LNCAP (cell line): ENCODE results near the gene HERC5.

Experiments used
- CTCF ChIP-seq: fragments of 450-650 bp; IDR thresholded peaks from 2 replicates; pipeline ENCODE4 v1.5.1; 2017; ENCODE audit warnings: mild to moderate bottlenecking

The HERC5 gene

GRCh38 chr4:88418411-88418810, 38.5 kb upstream of the HERC5 start:
- no peak for TF ChIP-seq CTCF

- no peak for TF ChIP-seq CTCF
Measured at GRCh38 chr4:88419874-88420273, 37.0 kb upstream of the HERC5 start.

- TF ChIP-seq CTCF: no peak
Measured at GRCh38 chr4:88420844-88421243, 36.1 kb upstream of the HERC5 start.

- TF ChIP-seq CTCF: no peak
Measured at GRCh38 chr4:88422403-88422802, 34.5 kb upstream of the HERC5 start.

- no peak for TF ChIP-seq CTCF
Measured at GRCh38 chr4:88429401-88429800, 27.5 kb upstream of the HERC5 start.

- TF ChIP-seq CTCF: no peak
Measured at GRCh38 chr4:88435987-88436693, 20.8 kb upstream of the HERC5 start.

GRCh38 chr4:88439161-88439760, 17.7 kb upstream of the HERC5 start:
- no peak for TF ChIP-seq CTCF
